Keratinocyte (primary cell): ENCODE results near the gene GNB3. TPM values are rescaled to one million over a fixed set of nuclear protein-coding genes. Genes with fewer than 3 reads are reported as not detected.
"Not testable (repeated sequence)": the region's sequence is repeated elsewhere in the genome, so short reads cannot be mapped to it uniquely, and the experiment has no call there.

Experiments used
- DNase-seq: peaks from one replicate; pipeline ENCODE4 v3.0.0-alpha.2; 2011; ENCODE audit warnings: low read depth, missing footprints, low spot score
- FAIRE-seq: peaks from 2 replicates; lab custom pipeline; 2011; peaks lifted over from hg19 to GRCh38; lab: Jason Lieb, UNC
- H2AFZ ChIP-seq: 2 replicates; pipeline ENCODE4 v1.6.0; 2012; ENCODE audit warnings: low read length, control low read depth, inconsistent platforms; ENCODE audit not compliant: control insufficient read depth
- H3K27ac ChIP-seq: 2 replicates; pipeline ENCODE4 v1.5.1; 2011; ENCODE audit warnings: low read length; ENCODE audit not compliant: control insufficient read depth, insufficient read depth
- H3K27me3 ChIP-seq: 3 replicates; pipeline ENCODE4 v1.6.0; 2011; ENCODE audit warnings: low read length; ENCODE audit not compliant: control insufficient read depth, insufficient read depth; ENCODE audit errors: extremely low read depth
- H3K36me3 ChIP-seq, 2 experiments: 2 replicates in 1 of 2; 3 replicates in 1 of 2; pipeline ENCODE4 v1.5.1; 2011; ENCODE audit warnings: low read length in 2 of 2, mild to moderate bottlenecking in 1 of 2; ENCODE audit not compliant: control insufficient read depth in 2 of 2, insufficient read depth in 2 of 2; ENCODE audit errors: extremely low read depth in 1 of 2
- H3K4me1 ChIP-seq: 3 replicates; pipeline ENCODE4 v1.5.1; 2011; ENCODE audit warnings: low read length; ENCODE audit not compliant: control insufficient read depth, insufficient read depth; ENCODE audit errors: extremely low read depth
- H3K4me2 ChIP-seq: 3 replicates; pipeline ENCODE4 v1.6.0; 2011; ENCODE audit warnings: low read depth, low read length; ENCODE audit not compliant: control insufficient read depth, insufficient read depth; ENCODE audit errors: extremely low read depth
- H3K4me3 ChIP-seq, 3 experiments: fragments of 200-600 bp in 1 of 3; sonication (generic) in 1 of 3; 2 replicates in 2 of 3; 3 replicates in 1 of 3; pipeline ENCODE4 v1.5.1; 2011 to 2016; ENCODE audit warnings: low read length in 3 of 3, mild to moderate bottlenecking in 3 of 3, control low read depth in 2 of 3, inconsistent platforms in 1 of 3, low read depth in 1 of 3, mixed read lengths in 1 of 3, mixed run types in 1 of 3, moderate library complexity in 1 of 3; ENCODE audit not compliant: control insufficient read depth in 2 of 3, insufficient read depth in 2 of 3; ENCODE audit errors: extremely low read depth in 1 of 3
- H3K79me2 ChIP-seq: 2 replicates; pipeline ENCODE4 v1.6.0; 2012; ENCODE audit warnings: low read length; ENCODE audit not compliant: control insufficient read depth, insufficient read depth
- H3K9ac ChIP-seq: 3 replicates; pipeline ENCODE4 v1.6.0; 2011; ENCODE audit warnings: low read length; ENCODE audit not compliant: control insufficient read depth, insufficient read depth; ENCODE audit errors: extremely low read depth
- H3K9me1 ChIP-seq: 3 replicates; pipeline ENCODE4 v1.6.0; 2011; ENCODE audit warnings: low read length; ENCODE audit not compliant: control insufficient read depth, insufficient read depth; ENCODE audit errors: extremely low read depth
- H3K9me3 ChIP-seq: 2 replicates; pipeline ENCODE4 v1.5.1; 2012; ENCODE audit warnings: low read depth, low read length; ENCODE audit not compliant: control insufficient read depth
- H4K20me1 ChIP-seq: 3 replicates; pipeline ENCODE4 v1.6.0; 2011; ENCODE audit warnings: low read length; ENCODE audit not compliant: control insufficient read depth, insufficient read depth; ENCODE audit errors: extremely low read depth
- EZH2 ChIP-seq: IDR thresholded peaks from one replicate; pipeline ENCODE4 v1.6.1; 2012; ENCODE audit warnings: inconsistent platforms, mild to moderate bottlenecking, low read length, moderate library complexity
- dilution Hi-C: fragments of 300-500 bp; cut with MboI; formaldehyde crosslinking; loops from one replicate; pipeline ENCODE4 v1.7.0; 2020; ENCODE audit warnings: low sequenced_read_pairs; ENCODE audit not compliant: extremely low pct_ligation_motif_present
- polyA plus RNA-seq, 5 experiments: library from polyadenylated mRNA; depleted of rRNA in 3 of 5; stranded (reverse) in 3 of 5; stranded (forward) in 1 of 5; unstranded in 1 of 5; fragments of >200 nt; gene quantifications; 1 replicate in 1 of 5; 2 replicates in 3 of 5; 3 replicates in 1 of 5; pipeline versions ENCODE4 v1.2.1 to v1.2.3, GENCODE V29; 2011 to 2012; ENCODE audit warnings: missing spikeins in 2 of 5, low read depth in 1 of 5, low replicate concordance in 1 of 5
- TF ChIP-seq, protein P1 (sequence below), 3 experiments: IDR thresholded peaks in 1 of 3; conservative IDR thresholded peaks in 1 of 3; optimal IDR thresholded peaks in 1 of 3; 2 replicates in 2 of 3; 3 replicates in 1 of 3; pipeline versions ENCODE3 to v1.5.1; 2011; ENCODE audit warnings: low read length in 3 of 3, mild to moderate bottlenecking in 3 of 3, moderate library complexity in 2 of 3, control low read depth in 1 of 3, inconsistent platforms in 1 of 3; ENCODE audit not compliant: insufficient read depth in 2 of 3; ENCODE audit errors: extremely low read depth in 1 of 3

Gene GNB3
- polyA plus RNA-seq, 1 donor (not counting 4 experiments of a cell fraction or from before 2014, with no cell fraction given), result 0.80 TPM

DNA sequence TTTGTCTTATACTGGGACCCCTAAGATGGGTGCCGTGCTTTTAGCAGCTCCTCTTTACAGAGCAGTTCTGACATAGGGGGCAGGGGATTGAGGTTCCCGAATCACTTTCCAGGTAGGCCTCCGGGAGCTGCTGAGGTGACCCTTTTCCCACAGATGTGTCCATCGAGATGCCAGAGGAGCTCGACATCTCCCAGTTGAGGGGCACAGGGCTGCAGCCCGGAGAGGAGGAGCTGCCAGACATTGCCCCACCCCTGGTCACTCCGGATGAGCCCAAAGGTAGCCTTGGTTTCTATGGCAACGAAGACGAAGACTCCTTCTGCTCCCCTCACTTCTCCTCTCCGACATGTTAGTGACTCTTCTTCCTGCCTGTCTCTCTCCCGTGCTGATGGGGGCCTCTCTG is 22.3 kb downstream of the GNB3 start:
- DNase-seq (no peak), FAIRE-seq (no peak)
- no peak overlapping the region for H3K4me2 ChIP-seq
- peaks cover 49 to 50% of the 10 kb centered on the region in 2 experiments for H3K36me3 ChIP-seq
- no peak overlapping the region for H2AFZ ChIP-seq
- peaks cover under 1% of the 10 kb centered on the region for H4K20me1 ChIP-seq
- TF ChIP-seq, protein P1, sequence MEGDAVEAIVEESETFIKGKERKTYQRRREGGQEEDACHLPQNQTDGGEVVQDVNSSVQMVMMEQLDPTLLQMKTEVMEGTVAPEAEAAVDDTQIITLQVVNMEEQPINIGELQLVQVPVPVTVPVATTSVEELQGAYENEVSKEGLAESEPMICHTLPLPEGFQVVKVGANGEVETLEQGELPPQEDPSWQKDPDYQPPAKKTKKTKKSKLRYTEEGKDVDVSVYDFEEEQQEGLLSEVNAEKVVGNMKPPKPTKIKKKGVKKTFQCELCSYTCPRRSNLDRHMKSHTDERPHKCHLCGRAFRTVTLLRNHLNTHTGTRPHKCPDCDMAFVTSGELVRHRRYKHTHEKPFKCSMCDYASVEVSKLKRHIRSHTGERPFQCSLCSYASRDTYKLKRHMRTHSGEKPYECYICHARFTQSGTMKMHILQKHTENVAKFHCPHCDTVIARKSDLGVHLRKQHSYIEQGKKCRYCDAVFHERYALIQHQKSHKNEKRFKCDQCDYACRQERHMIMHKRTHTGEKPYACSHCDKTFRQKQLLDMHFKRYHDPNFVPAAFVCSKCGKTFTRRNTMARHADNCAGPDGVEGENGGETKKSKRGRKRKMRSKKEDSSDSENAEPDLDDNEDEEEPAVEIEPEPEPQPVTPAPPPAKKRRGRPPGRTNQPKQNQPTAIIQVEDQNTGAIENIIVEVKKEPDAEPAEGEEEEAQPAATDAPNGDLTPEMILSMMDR (optimal IDR thresholded peaks at IDR 0.05 in 1 of 3, IDR thresholded peaks at IDR 0.05 in 1 of 3, conservative IDR thresholded peaks at IDR 0.05 in 1 of 3; ENCODE audit: extremely low read depth in 1 of 3, insufficient read depth in 2 of 3, low read length in 3 of 3), result no peak
- TF ChIP-seq EZH2, result no peak
- peaks cover 8% of the 10 kb centered on the region for H3K4me1 ChIP-seq
- dilution Hi-C loops, result no loop called here
- no peaks in the 10 kb centered on the region for H3K9me3 ChIP-seq
- peaks cover 7% of the 10 kb centered on the region for H3K79me2 ChIP-seq
- H3K4me3 ChIP-seq, result no peak overlapping the region
- H3K9ac ChIP-seq, result no peak overlapping the region
- no peaks in the 10 kb centered on the region for H3K9me1 ChIP-seq
- no peak overlapping the region for H3K27ac ChIP-seq
- no peaks in the 10 kb centered on the region for H3K27me3 ChIP-seq

DNA sequence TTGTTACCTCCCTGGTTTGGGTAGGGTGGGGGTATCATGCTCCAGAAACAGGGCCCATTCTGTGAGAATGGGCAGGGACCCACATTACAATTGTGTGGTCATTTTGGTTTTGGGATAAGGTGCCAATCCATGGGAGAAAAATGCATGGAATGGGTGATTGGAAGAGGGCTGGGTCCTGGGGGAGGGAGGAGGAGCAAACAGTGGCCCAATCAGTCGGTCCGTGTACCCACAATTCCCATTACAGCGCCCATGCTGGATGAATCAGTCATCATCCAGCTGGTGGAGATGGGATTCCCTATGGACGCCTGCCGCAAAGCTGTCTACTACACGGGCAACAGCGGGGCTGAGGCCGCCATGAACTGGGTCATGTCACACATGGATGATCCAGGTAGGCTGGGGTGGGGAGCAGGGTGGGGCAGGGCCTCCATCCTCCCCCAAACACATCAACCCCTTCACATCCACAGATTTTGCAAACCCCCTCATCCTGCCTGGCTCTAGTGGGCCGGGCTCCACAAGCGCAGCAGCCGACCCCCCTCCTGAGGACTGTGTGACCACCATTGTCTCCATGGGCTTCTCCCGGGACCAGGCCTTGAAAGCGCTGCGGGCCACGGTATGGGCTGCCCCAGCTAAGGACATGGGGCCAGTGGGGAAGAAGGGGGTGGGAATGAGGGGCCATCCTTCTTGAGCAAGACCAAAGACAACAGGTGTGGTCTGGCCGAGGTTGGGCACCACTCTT is 23.0 kb downstream of the GNB3 start:
- peaks cover 14% of the 10 kb centered on the region for H3K4me1 ChIP-seq
- H3K4me2 ChIP-seq, result no peak overlapping the region
- dilution Hi-C loops, result no loop called here
- H3K36me3 ChIP-seq, result peaks cover 42% of the 10 kb centered on the region in 2 experiments
- no peak for FAIRE-seq
- no peaks in the 10 kb centered on the region for H3K9me3 ChIP-seq
- H4K20me1 ChIP-seq, result peaks cover 5% of the 10 kb centered on the region
- no peak for TF ChIP-seq EZH2
- TF ChIP-seq, protein P1 (optimal IDR thresholded peaks at IDR 0.05 in 1 of 3, IDR thresholded peaks at IDR 0.05 in 1 of 3, conservative IDR thresholded peaks at IDR 0.05 in 1 of 3; ENCODE audit: extremely low read depth in 1 of 3, insufficient read depth in 2 of 3, low read length in 3 of 3), result no peak
- peaks cover 14% of the 10 kb centered on the region for H3K79me2 ChIP-seq
- no peak overlapping the region for H3K9ac ChIP-seq
- no peaks in the 10 kb centered on the region for H3K27me3 ChIP-seq
- H3K4me3 ChIP-seq, result no peak overlapping the region
- H3K9me1 ChIP-seq, result no peaks in the 10 kb centered on the region
- H2AFZ ChIP-seq, result no peak overlapping the region
- H3K27ac ChIP-seq, result no peak overlapping the region
- no peak for DNase-seq

DNA sequence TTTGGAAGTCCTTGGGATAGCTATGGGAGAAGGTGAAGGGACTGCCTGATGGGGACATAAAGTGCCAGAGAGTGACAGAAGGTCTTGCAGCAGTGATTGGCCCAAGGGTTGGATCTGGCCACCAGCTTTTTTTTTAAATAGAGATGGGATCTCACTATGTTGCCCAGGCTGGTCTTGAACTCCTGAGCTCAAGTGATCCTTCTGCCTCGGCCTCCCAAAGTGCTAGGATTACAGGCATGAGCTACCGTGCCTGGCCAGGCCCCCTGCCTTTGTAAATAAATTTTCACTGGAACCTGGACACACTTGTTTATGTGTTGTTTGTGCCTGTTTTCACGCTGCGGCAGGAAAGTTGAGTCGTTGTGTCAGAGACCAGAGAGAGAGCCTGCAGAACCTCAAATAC is 24.6 kb downstream of the GNB3 start:
- dilution Hi-C loops, FAIRE-seq, DNase-seq, H3K27me3 ChIP-seq, H2AFZ ChIP-seq, H3K4me2 ChIP-seq, H3K9ac ChIP-seq, H3K27ac ChIP-seq, H3K9me3 ChIP-seq, H3K9me1 ChIP-seq, H3K4me3 ChIP-seq: not testable (repeated sequence)
- Histone ChIP-seq H3K36me3 (peaks cover 44 to 47% of the 10 kb centered on the region in 2 experiments), H3K4me1 (peaks cover 25% of the 10 kb centered on the region), H3K79me2 (peaks cover 29% of the 10 kb centered on the region), H4K20me1 (peaks cover 20% of the 10 kb centered on the region)
